ENCODE results near the gene LLGL2.
"Not testable (repeated sequence)": the region's sequence is repeated elsewhere in the genome, so short reads cannot be mapped to it uniquely, and the experiment has no call there.

Gene LLGL2, protein sequence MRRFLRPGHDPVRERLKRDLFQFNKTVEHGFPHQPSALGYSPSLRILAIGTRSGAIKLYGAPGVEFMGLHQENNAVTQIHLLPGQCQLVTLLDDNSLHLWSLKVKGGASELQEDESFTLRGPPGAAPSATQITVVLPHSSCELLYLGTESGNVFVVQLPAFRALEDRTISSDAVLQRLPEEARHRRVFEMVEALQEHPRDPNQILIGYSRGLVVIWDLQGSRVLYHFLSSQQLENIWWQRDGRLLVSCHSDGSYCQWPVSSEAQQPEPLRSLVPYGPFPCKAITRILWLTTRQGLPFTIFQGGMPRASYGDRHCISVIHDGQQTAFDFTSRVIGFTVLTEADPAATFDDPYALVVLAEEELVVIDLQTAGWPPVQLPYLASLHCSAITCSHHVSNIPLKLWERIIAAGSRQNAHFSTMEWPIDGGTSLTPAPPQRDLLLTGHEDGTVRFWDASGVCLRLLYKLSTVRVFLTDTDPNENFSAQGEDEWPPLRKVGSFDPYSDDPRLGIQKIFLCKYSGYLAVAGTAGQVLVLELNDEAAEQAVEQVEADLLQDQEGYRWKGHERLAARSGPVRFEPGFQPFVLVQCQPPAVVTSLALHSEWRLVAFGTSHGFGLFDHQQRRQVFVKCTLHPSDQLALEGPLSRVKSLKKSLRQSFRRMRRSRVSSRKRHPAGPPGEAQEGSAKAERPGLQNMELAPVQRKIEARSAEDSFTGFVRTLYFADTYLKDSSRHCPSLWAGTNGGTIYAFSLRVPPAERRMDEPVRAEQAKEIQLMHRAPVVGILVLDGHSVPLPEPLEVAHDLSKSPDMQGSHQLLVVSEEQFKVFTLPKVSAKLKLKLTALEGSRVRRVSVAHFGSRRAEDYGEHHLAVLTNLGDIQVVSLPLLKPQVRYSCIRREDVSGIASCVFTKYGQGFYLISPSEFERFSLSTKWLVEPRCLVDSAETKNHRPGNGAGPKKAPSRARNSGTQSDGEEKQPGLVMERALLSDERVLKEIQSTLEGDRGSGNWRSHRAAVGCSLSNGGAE

DNA sequence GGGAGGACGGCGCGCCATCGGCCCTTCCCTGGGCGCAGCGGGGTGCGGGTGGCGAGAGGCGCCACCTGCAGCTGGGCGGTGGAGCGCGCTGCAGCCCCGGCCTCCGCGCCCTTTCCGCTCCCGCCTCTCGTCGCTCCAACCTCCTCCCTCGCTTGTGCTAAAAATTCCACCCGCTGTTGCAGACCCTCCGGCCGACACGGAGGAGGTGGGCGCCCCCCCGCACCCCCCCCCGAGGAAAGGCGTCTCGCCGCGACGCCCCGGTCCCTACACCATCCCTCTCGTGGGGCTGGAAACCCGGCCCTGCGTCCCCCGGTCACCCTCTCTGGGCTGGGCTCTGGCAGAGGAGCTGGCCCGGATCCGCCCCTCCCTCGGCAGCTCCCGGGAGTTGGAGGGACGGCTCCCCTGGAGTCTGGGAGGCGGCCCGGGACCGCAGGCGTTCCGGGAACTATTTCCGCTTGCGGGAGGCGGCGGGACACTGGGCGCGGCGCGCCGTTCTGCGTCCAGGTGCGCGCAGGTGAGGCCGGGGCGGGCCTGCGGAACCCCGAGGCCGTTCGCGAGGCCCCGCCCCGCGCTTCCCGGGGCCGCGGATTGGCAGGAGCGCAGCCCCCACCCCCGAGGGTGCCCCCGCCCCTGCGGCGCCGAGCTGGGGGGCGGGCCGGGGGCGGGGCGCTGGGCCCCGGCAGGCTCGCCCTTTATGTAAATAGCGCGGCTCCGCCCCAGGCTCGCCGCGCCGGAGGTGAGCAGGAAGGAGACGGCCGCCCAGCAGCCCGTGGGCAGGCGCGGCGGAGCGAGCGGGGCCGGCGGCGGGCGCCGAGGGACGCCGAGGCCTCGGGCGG is at the start of gene LLGL2:
TSS of gene LLGL2 (plus strand) at position 728 of the 836 bp plus-strand sequence. CDS start 17,730 bp downstream, outside the sequence.
- H3K4me1 ChIP-seq (ENCODE audit: control insufficient read depth in 2 of 2, insufficient read depth in 2 of 2, low read length in 2 of 2) = peaks cover 20 to 22% of the 10 kb centered on the region in 2 donors
- H3K27me3 ChIP-seq (ENCODE audit: control insufficient read depth in 2 of 2, insufficient read depth in 2 of 2, low read length in 2 of 2) = no peaks in the 10 kb centered on the region
- peak within 1 kb of the TSS; percentile 97 to 99 for H3K9ac ChIP-seq (ENCODE audit: low read depth in 1 of 2, low read length in 2 of 2)
- peak within 1 kb of the TSS; percentile 82 to 85 for H3K4me3 ChIP-seq (ENCODE audit: low read length in 2 of 2)
- peak within 1 kb of the TSS; percentile 99 for H3K27ac ChIP-seq (ENCODE audit: low read depth in 2 of 2, low read length in 2 of 2)
- H3K36me3 ChIP-seq (ENCODE audit: control insufficient read depth in 2 of 2, insufficient read depth in 2 of 2, low read length in 2 of 2) = peaks cover 11 to 13% of the 10 kb centered on the region in 2 donors
- no peaks in the 10 kb centered on the region for H3K9me3 ChIP-seq (ENCODE audit: control insufficient read depth in 2 of 2, low read length in 2 of 2)

DNA sequence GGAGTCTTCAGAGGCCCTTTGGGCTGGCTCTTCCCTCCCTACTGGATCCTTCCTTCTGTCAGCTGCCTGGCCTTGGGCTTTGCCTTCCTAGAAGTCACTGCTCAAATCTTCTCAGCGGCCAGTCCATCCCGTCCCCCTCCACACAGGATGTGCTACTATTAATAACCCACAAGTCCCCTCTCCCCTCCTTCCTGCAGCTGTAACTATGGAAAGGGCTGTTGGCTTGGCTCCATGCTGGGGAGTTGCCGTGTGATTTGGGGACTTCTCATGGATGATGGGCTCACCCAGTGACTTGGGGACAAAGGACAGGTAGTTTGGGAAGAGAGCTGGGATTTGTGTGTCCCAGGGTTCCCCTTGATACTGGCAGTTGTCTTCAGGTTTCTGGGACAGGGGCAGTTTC is 49.6 kb upstream of the LLGL2 start:
- Histone ChIP-seq H3K9me3 (ENCODE audit: control insufficient read depth in 2 of 2, low read length in 2 of 2) (no peaks in the 10 kb centered on the region), H3K27ac (ENCODE audit: low read depth in 2 of 2, low read length in 2 of 2) (peak overlapping the region; percentile 8 to 58), H3K4me1 (ENCODE audit: control insufficient read depth in 2 of 2, insufficient read depth in 2 of 2, low read length in 2 of 2) (peaks cover 11 to 21% of the 10 kb centered on the region in 2 donors), H3K36me3 (ENCODE audit: control insufficient read depth in 2 of 2, insufficient read depth in 2 of 2, low read length in 2 of 2) (peaks cover 19 to 25% of the 10 kb centered on the region in 2 donors), H3K9ac (ENCODE audit: low read depth in 1 of 2, low read length in 2 of 2) (peak overlapping the region in 1 of 2 donors; percentile 24), H3K27me3 (ENCODE audit: control insufficient read depth in 2 of 2, insufficient read depth in 2 of 2, low read length in 2 of 2) (no peaks in the 10 kb centered on the region), H3K4me3 (ENCODE audit: low read length in 2 of 2) (no peak overlapping the region)

DNA sequence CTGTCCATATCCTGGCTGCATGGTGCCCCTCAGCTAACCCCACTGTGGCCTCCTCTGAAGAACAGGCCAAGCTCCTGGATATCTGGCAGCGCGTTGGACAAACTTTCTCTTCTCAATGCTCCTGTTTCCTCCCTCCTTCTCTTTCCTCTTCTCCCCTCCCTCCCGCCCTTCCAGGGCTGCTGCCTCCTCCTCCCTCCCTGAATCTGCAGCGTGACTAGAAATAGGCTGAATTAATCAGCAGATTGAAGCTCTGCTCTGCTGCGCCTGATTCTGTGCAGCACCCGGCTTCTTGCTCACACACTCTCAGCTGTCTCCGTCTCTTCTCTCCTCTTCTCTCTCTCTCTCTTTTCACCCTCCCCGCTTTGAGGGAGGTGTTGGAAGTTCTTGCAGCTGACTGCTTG is 49.2 kb upstream of the LLGL2 start:
- peak overlapping the region in 1 of 2 donors; percentile 24 for H3K9ac ChIP-seq (ENCODE audit: low read depth in 1 of 2, low read length in 2 of 2)
- H3K4me3 ChIP-seq (ENCODE audit: low read length in 2 of 2) = no peak overlapping the region
- peaks cover 19 to 25% of the 10 kb centered on the region in 2 donors for H3K36me3 ChIP-seq (ENCODE audit: control insufficient read depth in 2 of 2, insufficient read depth in 2 of 2, low read length in 2 of 2)

DNA sequence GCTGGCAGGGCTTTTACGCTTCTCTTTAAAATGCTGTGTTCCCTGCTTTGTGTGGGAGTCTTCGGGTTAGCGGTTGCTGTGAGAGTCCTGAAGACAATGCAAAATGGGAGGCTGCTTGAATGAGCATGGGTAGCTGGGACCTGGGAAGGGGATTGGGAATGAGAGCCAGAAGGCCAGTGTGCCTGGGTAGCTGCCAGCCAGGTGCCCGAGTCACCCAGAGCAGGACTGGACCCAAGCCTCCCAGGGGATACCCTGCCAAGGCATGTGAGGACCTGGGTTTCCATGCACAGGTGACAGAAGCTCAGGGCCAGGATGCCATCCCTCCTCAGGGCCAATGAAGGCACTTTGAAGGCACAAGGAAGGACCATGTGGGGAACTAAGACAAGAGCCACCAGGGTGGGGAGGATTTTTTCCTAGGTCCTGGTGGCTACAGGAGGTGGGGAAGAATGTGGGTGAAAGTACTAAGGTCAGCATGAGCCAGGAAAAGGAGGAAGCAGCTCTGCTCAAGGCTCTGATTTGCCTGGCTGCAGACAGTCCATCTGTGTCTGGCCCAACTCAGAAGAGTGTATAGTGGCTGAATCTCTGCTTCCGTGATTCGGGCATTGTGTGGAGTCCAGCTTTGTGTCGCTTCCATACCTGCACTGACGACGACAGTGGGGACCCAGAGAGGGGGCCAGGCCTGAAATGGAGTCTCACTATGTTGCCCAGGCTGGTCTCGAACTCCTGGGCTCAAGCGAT is 48.6 kb upstream of the LLGL2 start:
- H3K4me1 ChIP-seq (ENCODE audit: control insufficient read depth in 2 of 2, insufficient read depth in 2 of 2, low read length in 2 of 2) = peaks cover 17 to 27% of the 10 kb centered on the region in 2 donors
- peaks cover 15 to 21% of the 10 kb centered on the region in 2 donors for H3K36me3 ChIP-seq (ENCODE audit: control insufficient read depth in 2 of 2, insufficient read depth in 2 of 2, low read length in 2 of 2)
- no peak overlapping the region for H3K9ac ChIP-seq (ENCODE audit: low read depth in 1 of 2, low read length in 2 of 2)
- H3K9me3 ChIP-seq (ENCODE audit: control insufficient read depth in 2 of 2, low read length in 2 of 2) = no peaks in the 10 kb centered on the region
- no peak overlapping the region for H3K4me3 ChIP-seq (ENCODE audit: low read length in 2 of 2)
- peak overlapping the region in 1 of 2 donors; percentile 32 for H3K27ac ChIP-seq (ENCODE audit: low read depth in 2 of 2, low read length in 2 of 2)
- no peaks in the 10 kb centered on the region for H3K27me3 ChIP-seq (ENCODE audit: control insufficient read depth in 2 of 2, insufficient read depth in 2 of 2, low read length in 2 of 2)

More for the DNA sequence above, 49.2 kb upstream of the LLGL2 start:
- H3K27ac ChIP-seq (ENCODE audit: low read depth in 2 of 2, low read length in 2 of 2) = peak overlapping the region; percentile 8 to 58
- no peaks in the 10 kb centered on the region for H3K27me3 ChIP-seq (ENCODE audit: control insufficient read depth in 2 of 2, insufficient read depth in 2 of 2, low read length in 2 of 2)
- peaks cover 12 to 21% of the 10 kb centered on the region in 2 donors for H3K4me1 ChIP-seq (ENCODE audit: control insufficient read depth in 2 of 2, insufficient read depth in 2 of 2, low read length in 2 of 2)
- no peaks in the 10 kb centered on the region for H3K9me3 ChIP-seq (ENCODE audit: control insufficient read depth in 2 of 2, low read length in 2 of 2)

DNA sequence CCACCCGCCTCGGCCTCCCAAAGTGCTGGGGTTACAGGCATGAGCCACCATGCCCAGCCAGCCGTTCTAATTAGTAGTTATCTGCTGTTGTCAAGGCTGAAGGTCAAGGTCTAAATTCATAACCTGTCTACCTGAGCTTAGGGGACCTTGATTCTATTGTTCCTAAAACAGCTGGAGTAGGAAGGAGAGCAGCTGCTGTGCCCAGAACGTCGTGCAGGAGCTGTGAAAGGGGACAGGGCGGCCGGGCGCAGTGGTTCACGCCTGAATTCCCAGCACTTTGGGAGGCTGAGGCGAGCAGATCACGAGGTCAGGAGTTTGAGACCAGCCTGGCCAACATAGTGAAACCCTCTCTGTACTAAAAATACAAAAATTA is 48.0 kb upstream of the LLGL2 start:
- H3K4me3 ChIP-seq (ENCODE audit: low read length in 2 of 2); H3K9me3 ChIP-seq (ENCODE audit: control insufficient read depth in 2 of 2, low read length in 2 of 2); H3K27me3 ChIP-seq (ENCODE audit: control insufficient read depth in 2 of 2, insufficient read depth in 2 of 2, low read length in 2 of 2); H3K9ac ChIP-seq (ENCODE audit: low read depth in 1 of 2, low read length in 2 of 2); H3K27ac ChIP-seq (ENCODE audit: low read depth in 2 of 2, low read length in 2 of 2): not testable (repeated sequence)
- H3K36me3 ChIP-seq (ENCODE audit: control insufficient read depth in 2 of 2, insufficient read depth in 2 of 2, low read length in 2 of 2) = peaks cover 13 to 18% of the 10 kb centered on the region in 2 donors
- H3K4me1 ChIP-seq (ENCODE audit: control insufficient read depth in 2 of 2, insufficient read depth in 2 of 2, low read length in 2 of 2) = peaks cover 17 to 27% of the 10 kb centered on the region in 2 donors

DNA sequence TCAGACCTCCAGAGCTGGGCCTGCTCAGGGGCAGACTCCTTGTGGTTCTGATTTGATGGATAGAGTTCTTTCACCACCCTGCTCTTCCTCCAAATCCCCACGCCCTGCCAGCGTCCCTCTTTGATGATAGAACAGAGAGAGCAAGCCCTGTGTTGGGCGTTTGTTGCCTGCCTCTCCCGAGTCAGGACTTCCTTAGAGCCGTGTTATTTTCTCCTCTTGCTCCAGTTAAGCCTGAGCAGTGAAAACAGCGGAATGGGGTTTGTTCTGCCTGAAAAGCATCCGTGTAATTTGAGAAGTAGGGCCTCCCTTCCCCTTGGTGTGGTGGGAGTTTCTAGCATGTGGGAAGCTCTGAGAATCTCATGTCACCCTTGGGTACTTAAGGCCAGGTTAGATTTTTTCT is 47.0 kb upstream of the LLGL2 start:
- Histone ChIP-seq H3K9me3 (ENCODE audit: control insufficient read depth in 2 of 2, low read length in 2 of 2) (no peaks in the 10 kb centered on the region), H3K4me3 (ENCODE audit: low read length in 2 of 2) (no peak overlapping the region), H3K27me3 (ENCODE audit: control insufficient read depth in 2 of 2, insufficient read depth in 2 of 2, low read length in 2 of 2) (no peaks in the 10 kb centered on the region), H3K4me1 (ENCODE audit: control insufficient read depth in 2 of 2, insufficient read depth in 2 of 2, low read length in 2 of 2) (peaks cover 17 to 24% of the 10 kb centered on the region in 2 donors), H3K27ac (ENCODE audit: low read depth in 2 of 2, low read length in 2 of 2) (no peak overlapping the region), H3K9ac (ENCODE audit: low read depth in 1 of 2, low read length in 2 of 2) (no peak overlapping the region), H3K36me3 (ENCODE audit: control insufficient read depth in 2 of 2, insufficient read depth in 2 of 2, low read length in 2 of 2) (peaks cover 10 to 12% of the 10 kb centered on the region in 2 donors)

DNA sequence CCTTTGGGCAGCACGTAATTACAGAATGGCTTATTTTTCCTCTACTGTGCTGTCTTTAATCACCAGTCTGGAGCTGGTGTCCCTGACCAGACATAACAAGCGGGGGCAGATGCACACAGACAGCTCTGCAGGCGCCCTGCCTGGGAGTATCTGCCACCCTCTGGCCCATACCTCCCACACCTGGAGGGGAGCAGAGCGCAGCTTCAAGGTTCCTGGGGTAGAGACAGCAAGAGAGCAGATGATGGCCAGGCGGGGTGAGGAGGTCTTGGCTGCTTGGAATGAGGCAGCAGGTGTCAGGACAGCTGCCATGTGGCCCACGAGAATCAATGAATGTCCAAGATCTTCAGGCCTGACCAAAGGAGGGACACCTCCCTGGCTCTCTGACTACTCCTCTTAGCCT is 45.2 kb upstream of the LLGL2 start:
- H3K4me1 ChIP-seq (ENCODE audit: control insufficient read depth in 2 of 2, insufficient read depth in 2 of 2, low read length in 2 of 2) = peaks cover 17 to 24% of the 10 kb centered on the region in 2 donors
- no peak overlapping the region for H3K9ac ChIP-seq (ENCODE audit: low read depth in 1 of 2, low read length in 2 of 2)
- H3K36me3 ChIP-seq (ENCODE audit: control insufficient read depth in 2 of 2, insufficient read depth in 2 of 2, low read length in 2 of 2) = peaks cover 7 to 10% of the 10 kb centered on the region in 2 donors
- no peaks in the 10 kb centered on the region for H3K9me3 ChIP-seq (ENCODE audit: control insufficient read depth in 2 of 2, low read length in 2 of 2)
- H3K4me3 ChIP-seq (ENCODE audit: low read length in 2 of 2) = no peak overlapping the region
- no peaks in the 10 kb centered on the region for H3K27me3 ChIP-seq (ENCODE audit: control insufficient read depth in 2 of 2, insufficient read depth in 2 of 2, low read length in 2 of 2)
- H3K27ac ChIP-seq (ENCODE audit: low read depth in 2 of 2, low read length in 2 of 2) = no peak overlapping the region

DNA sequence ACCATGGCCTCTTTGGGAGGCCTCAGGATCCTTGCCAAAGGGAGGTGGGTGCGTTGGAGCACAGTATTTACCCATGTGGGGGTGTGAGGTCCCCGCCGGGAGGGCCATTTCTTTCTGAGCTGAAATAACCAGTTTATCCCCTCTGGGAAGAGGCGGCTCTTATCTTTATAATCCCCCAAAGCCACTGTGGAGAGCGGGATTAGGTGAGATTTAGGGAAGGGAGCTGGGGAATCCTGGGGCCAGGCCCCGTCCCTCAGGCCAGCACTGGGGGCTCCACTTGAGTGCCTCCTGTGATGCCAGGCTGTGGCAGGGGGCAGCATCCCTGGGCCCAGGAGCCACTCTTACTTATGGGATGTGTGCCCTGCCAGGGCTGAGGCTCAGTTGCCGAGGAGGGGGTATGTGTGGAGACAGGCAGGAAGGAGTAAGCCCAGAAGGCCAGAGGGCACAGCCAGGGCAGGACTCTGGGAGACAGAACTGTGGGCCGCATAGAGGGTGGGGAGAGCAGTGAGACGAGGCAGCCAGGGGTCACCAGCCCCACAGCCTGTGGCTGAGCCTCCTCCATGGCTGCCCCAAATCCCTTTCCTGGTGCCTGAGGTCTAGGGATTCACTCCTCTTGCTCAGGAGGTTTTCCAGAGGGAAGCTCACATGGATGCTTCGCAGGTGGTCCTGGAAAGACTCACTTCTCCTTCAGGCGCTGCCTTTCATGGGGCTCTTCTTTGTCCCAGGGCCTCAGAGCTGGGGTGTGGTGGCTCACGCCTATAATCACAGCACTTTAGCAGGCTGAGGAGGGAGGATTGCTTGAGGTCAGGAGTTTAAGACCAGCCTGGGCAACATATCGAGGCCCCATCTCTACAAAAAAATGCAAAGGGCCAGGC is 44.1 kb upstream of the LLGL2 start:
- H3K4me1 ChIP-seq (ENCODE audit: control insufficient read depth in 2 of 2, insufficient read depth in 2 of 2, low read length in 2 of 2) = peaks cover 14 to 15% of the 10 kb centered on the region in 2 donors
- peak overlapping the region in 1 of 2 donors; percentile 13 for H3K9ac ChIP-seq (ENCODE audit: low read depth in 1 of 2, low read length in 2 of 2)

More for the DNA sequence above, 44.1 kb upstream of the LLGL2 start:
- no peaks in the 10 kb centered on the region for H3K9me3 ChIP-seq (ENCODE audit: control insufficient read depth in 2 of 2, low read length in 2 of 2)
- no peak overlapping the region for H3K4me3 ChIP-seq (ENCODE audit: low read length in 2 of 2)
- no peak overlapping the region for H3K27ac ChIP-seq (ENCODE audit: low read depth in 2 of 2, low read length in 2 of 2)
- H3K27me3 ChIP-seq (ENCODE audit: control insufficient read depth in 2 of 2, insufficient read depth in 2 of 2, low read length in 2 of 2) = no peaks in the 10 kb centered on the region
- peaks cover 10 to 16% of the 10 kb centered on the region in 2 donors for H3K36me3 ChIP-seq (ENCODE audit: control insufficient read depth in 2 of 2, insufficient read depth in 2 of 2, low read length in 2 of 2)

Measured in mucosa of rectum (tissue), 2 donors.